ENCODE results near the gene TRAPPC5.

Gene TRAPPC5

DNA sequence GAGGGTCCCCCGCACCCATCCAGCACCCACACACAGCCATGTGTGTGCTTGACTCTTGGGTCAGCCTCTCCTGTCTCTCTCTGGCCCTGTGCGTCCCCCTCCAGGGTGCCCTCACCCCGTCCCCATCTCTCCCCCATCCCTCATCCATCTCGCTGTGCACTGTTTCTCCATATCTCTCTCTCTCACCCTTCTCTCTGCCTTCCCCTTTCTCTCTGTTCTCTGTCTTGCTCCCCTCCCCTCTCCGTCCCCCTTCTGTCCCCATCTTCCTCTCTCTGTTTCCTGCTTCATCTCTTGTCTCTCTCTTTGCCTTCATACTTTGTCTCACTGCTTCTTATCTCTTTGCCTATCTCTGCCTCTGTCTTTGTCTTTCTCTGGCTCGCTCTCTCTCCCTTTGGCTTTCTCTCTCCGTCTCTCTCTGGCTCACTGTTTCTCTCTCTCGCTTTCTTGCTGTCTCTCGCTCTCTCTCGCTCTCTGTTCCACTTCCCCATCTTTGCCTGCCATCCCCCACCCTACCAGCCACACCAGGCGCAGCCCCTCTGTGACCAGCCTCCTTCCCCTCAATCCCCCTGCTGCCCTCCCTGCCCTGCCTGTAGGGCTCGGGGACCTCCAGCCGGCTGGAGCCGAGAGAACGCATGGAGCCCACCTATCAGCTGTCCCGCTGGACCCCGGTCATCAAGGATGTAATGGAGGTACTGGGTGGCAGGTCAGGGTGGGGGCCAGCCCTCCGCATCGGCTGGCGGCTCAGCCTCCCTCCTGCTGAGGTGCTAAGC lies 34.8 kb upstream of the TRAPPC5 start:
- no peak for DNase-seq

GRCh38 chr19:7646426-7646700 lies 34.3 kb upstream of the TRAPPC5 start:
- no peak for DNase-seq

DNA sequence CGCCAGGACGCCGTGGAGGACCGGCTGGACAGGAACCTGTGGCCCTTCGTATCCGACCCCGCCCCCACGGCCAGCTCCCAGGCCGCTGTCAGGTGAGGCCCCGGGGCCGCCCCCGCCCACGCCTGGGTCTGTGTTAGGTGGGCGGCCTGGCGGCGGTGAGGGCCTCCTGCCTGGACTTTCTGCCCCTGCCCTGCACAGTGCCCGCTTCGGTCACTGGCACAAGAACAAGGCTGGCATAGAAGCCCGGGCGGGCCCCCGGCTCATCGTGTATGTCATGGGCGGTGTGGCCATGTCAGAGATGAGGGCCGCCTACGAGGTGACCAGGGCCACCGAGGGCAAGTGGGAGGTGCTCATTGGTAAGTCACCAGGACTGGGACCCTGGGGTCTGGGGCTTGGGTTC lies 33.5 kb upstream of the TRAPPC5 start:
- no peak for DNase-seq

GRCh38 chr19:7648265-7649014 lies 32.2 kb upstream of the TRAPPC5 start:
- DNase-seq = no peak

GRCh38 chr19:7650148-7650547 lies 30.5 kb upstream of the TRAPPC5 start:
- DNase-seq = no peak

- DNase-seq = peak; percentile 77 to 89 (median 83)
Measured at GRCh38 chr19:7652061-7652641, 28.5 kb upstream of the TRAPPC5 start.

- no peak for DNase-seq
Measured at GRCh38 chr19:7654401-7654800, 26.2 kb upstream of the TRAPPC5 start.

DNA sequence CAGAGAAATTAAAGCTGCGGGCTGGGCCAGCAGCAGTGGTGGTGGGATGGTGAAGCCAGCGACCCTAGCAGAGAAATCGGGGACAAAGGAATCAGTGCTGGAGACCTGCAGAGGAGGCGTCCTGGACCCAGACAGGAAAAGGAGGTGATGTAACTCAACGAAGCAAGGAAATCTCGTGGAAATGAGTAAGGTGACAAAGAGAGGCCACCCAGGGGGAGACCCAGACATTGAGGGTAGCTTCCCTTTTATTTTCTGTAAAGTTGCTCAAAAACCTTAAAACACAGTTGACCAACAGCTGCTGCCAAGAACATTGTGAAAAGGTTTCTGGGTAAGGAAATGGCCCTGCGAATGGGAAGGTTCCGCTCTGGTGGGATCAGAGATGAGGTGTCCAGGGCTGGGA lies 25.1 kb upstream of the TRAPPC5 start:
- DNase-seq = no peak

GRCh38 chr19:7657131-7657751 lies 23.4 kb upstream of the TRAPPC5 start:
- DNase-seq = peak in 1 of 5 experiments; percentile 28

- peak in 2 of 5 experiments; percentile 21 to 81 for DNase-seq
Measured at GRCh38 chr19:7658219-7658686, 22.4 kb upstream of the TRAPPC5 start.

DNA sequence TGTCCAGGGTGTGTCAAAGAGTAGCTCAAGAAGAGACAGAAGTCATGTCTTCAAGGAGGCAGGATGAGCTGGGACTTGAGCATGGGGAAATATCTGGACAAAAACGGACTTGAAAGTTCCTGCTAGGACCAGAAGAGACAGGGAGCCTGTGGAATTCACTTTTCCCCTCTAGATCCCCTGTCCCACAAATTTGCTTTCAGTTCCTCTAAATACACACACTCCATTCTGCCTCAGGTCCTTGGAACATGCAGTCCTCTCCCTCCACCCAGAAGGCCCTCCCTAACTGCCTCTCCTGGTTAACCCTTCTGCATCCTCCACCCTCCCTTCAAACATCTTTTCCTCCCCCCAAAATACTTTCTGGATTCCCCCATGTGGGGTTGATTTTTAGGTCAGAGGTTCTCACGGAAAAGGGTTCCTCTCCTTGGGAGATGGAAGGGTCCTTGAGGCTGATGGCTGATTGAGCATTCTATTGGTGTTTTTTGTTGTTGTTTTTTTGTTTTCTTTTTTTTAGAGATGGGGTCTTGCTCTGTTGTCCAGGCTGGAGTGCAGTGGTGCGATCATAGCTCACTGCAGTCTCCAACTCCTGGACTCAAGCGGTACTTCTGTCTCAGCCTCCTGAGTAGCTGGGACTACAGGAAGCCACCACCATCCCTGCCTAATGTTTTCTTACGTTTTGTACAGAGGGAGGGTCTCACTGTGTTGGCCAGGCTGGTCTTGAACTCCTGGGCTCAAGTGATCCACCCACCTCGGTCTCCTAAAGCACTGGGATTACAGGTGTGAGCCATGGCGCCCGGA lies 18.7 kb upstream of the TRAPPC5 start:
- DNase-seq = no peak

GRCh38 chr19:7662657-7663056 lies 18.0 kb upstream of the TRAPPC5 start:
- DNase-seq = no peak

- no peak for DNase-seq
Measured at GRCh38 chr19:7663706-7664105, 16.9 kb upstream of the TRAPPC5 start.

- no peak for DNase-seq
Measured at GRCh38 chr19:7665076-7665475, 15.6 kb upstream of the TRAPPC5 start.

DNA sequence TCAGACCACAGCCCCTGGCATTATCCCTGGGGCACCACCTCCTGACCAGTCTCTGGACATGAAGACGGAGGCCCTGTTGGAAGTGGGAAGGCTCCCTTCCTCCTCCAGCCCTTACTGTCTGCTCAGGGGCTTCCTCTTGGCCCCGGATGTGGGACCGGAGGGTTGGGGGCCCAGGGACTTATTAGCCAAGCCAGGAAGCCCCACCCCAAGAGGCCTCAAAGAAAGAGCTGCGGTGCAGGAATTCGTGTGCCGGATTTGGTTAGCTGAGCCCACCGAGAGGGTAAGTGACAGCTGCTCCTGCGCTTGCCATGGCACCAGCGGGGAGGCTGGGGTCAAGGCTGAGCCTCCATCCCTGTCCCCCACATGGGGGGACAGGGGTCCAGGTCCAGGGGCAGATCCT lies 11.8 kb upstream of the TRAPPC5 start, which contains the start of gene RETN:
Gene RETN, plus strand, starts transcription at position 208 of the 400 bp plus-strand sequence. CDS start 278 bp downstream, outside the sequence.
- DNase-seq = no peak

GRCh38 chr19:7669641-7670040 lies 11.0 kb upstream of the TRAPPC5 start:
- DNase-seq = no peak

- peak in 1 of 5 experiments; percentile 63 for DNase-seq
Measured at GRCh38 chr19:7670150-7670783, 10.4 kb upstream of the TRAPPC5 start.

DNA sequence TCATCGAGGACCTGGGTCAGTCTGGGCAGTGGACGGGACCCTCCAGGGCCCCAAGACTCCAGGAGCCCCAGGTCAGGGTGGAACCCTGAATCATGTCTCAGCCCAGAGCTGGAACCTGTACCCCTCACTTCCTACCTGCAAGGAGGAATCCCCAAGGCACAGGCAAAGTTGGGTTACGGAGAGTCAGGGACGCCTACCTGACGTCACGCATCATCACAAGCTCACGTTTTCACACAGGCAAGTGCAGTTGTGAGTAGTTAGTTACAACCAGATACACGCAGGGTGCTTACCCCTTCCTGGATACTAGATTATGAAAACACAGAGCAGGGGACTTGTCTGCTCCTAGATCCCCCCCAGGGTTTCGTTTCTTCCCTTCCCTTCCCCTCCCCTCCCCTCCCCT lies 9.8 kb upstream of the TRAPPC5 start:
- no peak for DNase-seq

DNA sequence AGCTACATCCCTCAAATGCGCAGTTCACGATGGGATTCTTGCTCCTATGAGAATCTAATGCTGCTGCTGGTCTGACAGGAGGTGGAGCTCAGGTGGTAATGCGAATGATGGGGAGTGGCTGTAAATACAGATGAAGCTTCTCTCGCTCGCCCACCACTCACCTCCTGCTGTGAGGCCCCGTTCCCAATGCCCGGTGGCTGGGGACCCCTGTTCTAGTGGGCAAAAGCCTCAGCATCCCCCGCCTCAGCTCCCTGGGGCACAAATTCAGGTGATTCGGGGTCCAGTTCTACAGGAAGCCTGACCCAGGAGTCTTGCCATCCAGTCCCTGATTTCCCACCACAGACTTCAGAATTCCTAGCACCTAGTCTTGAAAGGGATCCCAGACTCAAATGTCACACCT lies 8.1 kb upstream of the TRAPPC5 start:
- DNase-seq = no peak

GRCh38 chr19:7674010-7675005 lies 6.3 kb upstream of the TRAPPC5 start:
- peak in 1 of 5 experiments; percentile 50 for DNase-seq

DNA sequence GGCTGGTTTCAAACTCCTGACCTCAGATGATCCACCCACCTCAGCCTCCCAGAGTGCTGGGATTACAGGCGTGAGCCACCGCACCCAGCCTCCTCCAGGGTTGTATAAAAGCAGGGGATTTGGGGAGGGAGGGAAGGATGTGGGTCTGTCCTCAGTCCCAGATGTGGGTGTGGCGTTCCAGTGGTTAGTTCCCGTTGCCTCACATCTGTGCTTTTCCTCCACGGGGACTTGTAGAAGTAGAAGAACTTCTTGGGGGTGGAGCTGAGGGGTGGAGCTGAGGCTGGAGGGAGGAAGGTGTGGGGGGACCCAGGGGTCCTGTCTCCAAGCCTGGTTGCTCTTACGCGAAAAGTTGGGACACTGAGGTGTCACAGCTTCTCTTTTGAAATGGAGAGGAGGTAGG lies 4.3 kb upstream of the TRAPPC5 start:
- DNase-seq = no peak

Data from T-helper 2 cell (primary cell).